MCF 10A (cell line): ENCODE results near the gene PRPF40A. TPM values are rescaled to one million over a fixed set of nuclear protein-coding genes. Genes with fewer than 3 reads are reported as not detected.

Experiments
- BruUV-seq: library from RNA; stranded (reverse); fragments of 400-500 nt; replicated peaks from 2 replicates; lab custom pipeline; 2021; lab: Mats Ljungman, UMichigan
- CTCF ChIA-PET: fragments of 300-600 bp; sonication (Branson Sonifier 250); formaldehyde crosslinking; extraction: SDS; loops from one replicate; lab custom pipeline; 2021; ENCODE audit warnings: antibody characterized with exemption, inconsistent platforms; lab: Yijun Ruan, JAX
- POLR2A ChIA-PET: fragments of 300-600, 350-650 bp; sonication (Branson Sonifier 250); formaldehyde crosslinking; extraction: SDS; loops from one replicate; lab custom pipeline; 2020; ENCODE audit warnings: antibody characterized with exemption, inconsistent platforms; lab: Yijun Ruan, JAX
- DNase-seq: peaks from one replicate; pipeline ENCODE4 v3.0.0-alpha.2; 2018; ENCODE audit not compliant: unreplicated experiment
- H3K27ac Mint-ChIP-seq: one replicate; pipeline ENCODE4 v1.8.0; 2022; ENCODE audit warnings: mild to moderate bottlenecking, low read depth, mixed read lengths; ENCODE audit not compliant: unreplicated experiment
- H3K27me3 Mint-ChIP-seq: one replicate; pipeline ENCODE4 v1.8.0; 2022; ENCODE audit warnings: mixed read lengths; ENCODE audit not compliant: insufficient read depth, unreplicated experiment
- H3K36me3 Mint-ChIP-seq: one replicate; pipeline ENCODE4 v1.8.0; 2022; ENCODE audit warnings: mild to moderate bottlenecking, moderate library complexity, mixed read lengths; ENCODE audit not compliant: insufficient read depth, unreplicated experiment
- H3K4me1 Mint-ChIP-seq: one replicate; pipeline ENCODE4 v1.8.0; 2022; ENCODE audit warnings: mixed read lengths; ENCODE audit not compliant: insufficient read depth, unreplicated experiment
- H3K4me3 Mint-ChIP-seq: one replicate; pipeline ENCODE4 v1.8.0; 2022; ENCODE audit warnings: mild to moderate bottlenecking, moderate library complexity, mixed read lengths; ENCODE audit not compliant: unreplicated experiment
- H3K9me3 Mint-ChIP-seq: one replicate; pipeline ENCODE4 v1.8.0; 2022; ENCODE audit warnings: mixed read lengths; ENCODE audit not compliant: unreplicated experiment
- CTCF ChIP-seq: fragments of 200-600 bp; IDR thresholded peaks from one replicate; pipeline ENCODE4 v1.8.0; 2022; ENCODE audit warnings: antibody characterized with exemption, mild to moderate bottlenecking; ENCODE audit not compliant: unreplicated experiment
- intact Hi-C: fragments of 100-400 bp; cut with micrococcal nuclease; formaldehyde crosslinking; loops from 2 replicates; pipeline ENCODE4 v1.14.1; 2022
- total RNA-seq: library from RNA; stranded (reverse); gene quantifications from 2 replicates; pipeline ENCODE4 v1.2.3, GENCODE V29; 2022

PRPF40A gene
- total RNA-seq, 1 experiment from 2014 or later = 140 TPM

DNA sequence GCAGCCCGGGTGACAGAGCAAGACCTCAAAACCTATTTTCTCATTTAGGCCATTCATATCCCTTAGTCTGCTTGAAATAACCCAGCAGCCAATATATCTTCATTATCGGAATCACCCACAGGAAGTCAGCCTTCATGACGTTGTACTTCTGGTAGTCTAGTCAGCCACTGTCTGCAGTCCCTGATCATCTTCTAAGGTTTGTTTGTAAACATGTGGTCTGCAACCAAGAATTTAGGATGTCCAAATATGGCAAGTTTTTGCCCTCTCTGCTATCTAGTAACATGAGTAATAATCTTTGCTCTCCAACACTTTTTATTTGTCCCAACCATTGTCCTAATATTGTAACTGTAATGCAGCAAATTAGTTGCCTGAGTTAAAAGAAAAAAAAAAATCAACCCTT is 92.5 kb downstream of the PRPF40A start:
- Mint-ChIP-seq H3K36me3 (peaks cover 55% of the 10 kb centered on the region), H3K4me1 (no peaks in the 10 kb centered on the region), H3K9me3 (no peaks in the 10 kb centered on the region), H3K4me3 (no peak overlapping the region), H3K27me3 (no peaks in the 10 kb centered on the region), H3K27ac (no peak overlapping the region)
- ChIA-PET POLR2A (interaction anchor here (1.0 kb wide), 1 partner anchor 18 kb away, joined by 5 read pairs; no protein-coding TSS in a partner anchor), CTCF (interaction anchor here (0.7 to 1.1 kb wide), 3 partner anchors 10 to 18 kb away, joined by 3 to 4 read pairs (median 3); no protein-coding TSS in a partner anchor)
- no peak for DNase-seq
- intact Hi-C loops = no loop called here
- no TSS peak for BruUV-seq
- no peak for TF ChIP-seq CTCF

DNA sequence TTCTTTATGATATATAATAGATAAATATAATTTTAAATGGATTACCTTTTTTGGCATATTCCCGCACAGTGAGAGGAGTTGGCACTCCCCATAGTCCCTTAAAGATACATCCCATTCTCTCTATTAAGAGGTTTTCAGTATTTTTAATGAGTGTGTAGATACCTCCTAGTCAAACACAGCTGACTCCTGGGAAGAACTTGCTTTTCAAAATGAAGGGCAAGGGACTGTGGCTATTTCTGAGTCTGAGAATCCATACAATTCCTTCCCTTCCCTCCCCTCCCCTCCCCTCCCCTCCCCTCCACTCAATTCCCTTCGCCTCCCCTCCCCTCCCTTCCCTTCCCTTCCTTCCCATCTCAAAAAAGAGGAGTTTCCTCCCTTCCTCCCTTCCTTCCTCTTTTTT is 93.5 kb downstream of the PRPF40A start:
- no TSS peak for BruUV-seq
- POLR2A ChIA-PET = no interaction called here
- CTCF ChIA-PET = interaction anchor here (1.1 to 1.4 kb wide), 2 partner anchors 12 to 434 kb away, joined by 7 read pairs; no protein-coding TSS in a partner anchor
- Mint-ChIP-seq H3K9me3 (no peaks in the 10 kb centered on the region), H3K4me3 (no peak overlapping the region), H3K27me3 (no peaks in the 10 kb centered on the region), H3K36me3 (peaks cover 57% of the 10 kb centered on the region), H3K4me1 (no peaks in the 10 kb centered on the region), H3K27ac (no peak overlapping the region)
- no peak for TF ChIP-seq CTCF
- no peak for DNase-seq
- intact Hi-C loops = no loop called here

DNA sequence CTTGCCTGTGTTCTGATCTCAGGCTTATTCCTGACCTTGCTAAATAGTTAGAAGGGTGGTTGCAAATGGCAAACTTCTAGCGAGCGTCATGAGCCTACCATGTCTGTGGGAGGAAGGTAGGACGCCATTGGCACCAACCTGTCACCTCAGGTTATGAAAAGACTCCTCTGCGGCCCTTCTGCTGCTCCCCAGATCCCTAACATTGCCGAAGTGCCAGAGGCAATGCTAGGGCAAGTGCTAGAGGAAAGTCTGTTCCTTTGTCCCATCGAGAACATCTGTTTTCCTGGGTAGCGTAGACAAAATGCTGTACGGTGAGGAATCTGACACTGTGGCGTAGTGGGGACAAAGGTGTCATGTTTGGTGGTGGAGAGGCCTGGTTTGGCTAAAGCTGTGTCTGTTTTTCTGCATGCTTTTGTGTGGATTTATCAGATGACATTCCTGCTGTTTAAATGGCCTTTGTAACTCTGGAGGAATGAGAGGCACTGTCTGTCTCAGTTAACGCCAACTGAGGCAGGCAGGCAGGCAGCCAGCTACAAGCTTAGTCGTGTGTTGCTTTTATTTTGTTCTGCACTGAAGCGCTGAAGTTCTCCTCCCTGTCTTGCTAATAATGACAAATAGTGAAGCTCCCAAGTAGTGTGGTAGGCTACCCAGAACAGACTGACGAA is 94.1 kb downstream of the PRPF40A start:
- H3K36me3 Mint-ChIP-seq = peaks cover 57% of the 10 kb centered on the region
- intact Hi-C loops = no loop called here
- no peaks in the 10 kb centered on the region for H3K27me3 Mint-ChIP-seq
- no peak for TF ChIP-seq CTCF
- ChIA-PET CTCF (interaction anchor here (1.1 to 1.4 kb wide), 2 partner anchors 12 to 434 kb away, joined by 7 read pairs; no protein-coding TSS in a partner anchor), POLR2A (no interaction called here)
- DNase-seq = no peak
- H3K4me3 Mint-ChIP-seq = no peak overlapping the region
- H3K9me3 Mint-ChIP-seq = no peaks in the 10 kb centered on the region
- BruUV-seq = no TSS peak
- H3K27ac Mint-ChIP-seq = peak overlapping the region; percentile 51
- H3K4me1 Mint-ChIP-seq = no peaks in the 10 kb centered on the region

DNA sequence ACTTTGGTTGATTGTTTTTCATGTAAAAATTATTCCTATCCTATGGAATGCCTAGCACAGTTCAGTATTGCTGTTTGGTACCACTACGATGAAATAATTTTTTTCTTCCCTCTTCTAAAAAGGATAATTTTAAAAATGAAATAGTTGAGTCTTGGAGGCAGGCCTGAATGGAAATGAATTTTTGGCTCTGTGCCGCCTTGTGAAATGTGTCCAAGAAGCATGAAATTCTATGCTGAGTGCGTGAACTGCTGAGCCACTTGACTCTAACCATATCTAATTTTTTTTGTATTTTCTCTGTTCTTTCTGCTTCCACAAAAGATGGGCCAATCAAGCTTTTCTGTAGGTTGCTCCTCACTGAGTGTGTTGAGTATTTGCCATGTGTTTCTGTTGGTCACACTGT is 95.0 kb downstream of the PRPF40A start:
- no TSS peak for BruUV-seq
- Mint-ChIP-seq H3K4me3 (no peak overlapping the region), H3K9me3 (no peaks in the 10 kb centered on the region), H3K36me3 (peaks cover 60% of the 10 kb centered on the region), H3K27me3 (no peaks in the 10 kb centered on the region), H3K27ac (peak overlapping the region; percentile 51), H3K4me1 (no peaks in the 10 kb centered on the region)
- intact Hi-C loops = no loop called here
- no peak for TF ChIP-seq CTCF
- ChIA-PET POLR2A (no interaction called here), CTCF (interaction anchor here (1.1 to 3.2 kb wide), 3 partner anchors 13 to 432 kb away, joined by 3 to 21 read pairs (median 4); no protein-coding TSS in a partner anchor)
- no peak for DNase-seq
